CD4-positive, alpha-beta T cell (primary cell): ENCODE data around the gene DBH. TPM values are rescaled to one million over a fixed set of nuclear protein-coding genes. Genes with fewer than 3 reads are reported as not detected.

ENCODE experiments used
- ATAC-seq: fragments of 200-7000 bp; cut with Tn5 transposase; one replicate; pipeline ENCODE4 v1.10.0; 2022; ENCODE audit warnings: mild to moderate bottlenecking; ENCODE audit not compliant: poor library complexity
- CTCF ChIA-PET: fragments of 350-600 bp; sonication (Branson Sonifier 250); formaldehyde crosslinking; loops from one replicate; lab custom pipeline; 2021; ENCODE audit warnings: antibody characterized with exemption, inconsistent platforms; lab: Charles Lee
- POLR2A ChIA-PET: fragments of 350-600 bp; sonication (Branson Sonifier 250); formaldehyde crosslinking; loops from one replicate; lab custom pipeline; 2021; ENCODE audit warnings: antibody characterized with exemption, inconsistent platforms; lab: Charles Lee
- DNase-seq, 14 experiments: peaks; one replicate each; pipeline ENCODE4 v3.0.0-alpha.2; 2013 to 2020; ENCODE audit warnings: mixed read lengths in 2 of 14
- H3K27ac ChIP-seq, 2 donors: one replicate each; pipeline versions ENCODE4 v1.5.1 to v1.7.0; 2013; ENCODE audit warnings: low read length in 2 of 2, low read depth in 1 of 2, mild to moderate bottlenecking in 1 of 2
- H3K27me3 ChIP-seq, 2 experiments: 1 replicate in 1 of 2; 2 replicates in 1 of 2; pipeline versions ENCODE4 v1.6.1 to v1.7.0; 2013; ENCODE audit warnings: low read length in 2 of 2, control low read depth in 1 of 2, mild to moderate bottlenecking in 1 of 2, moderate library complexity in 1 of 2; ENCODE audit not compliant: insufficient read depth in 2 of 2, control insufficient read depth in 1 of 2
- H3K36me3 ChIP-seq: one replicate; pipeline ENCODE4 v1.6.1; 2013; ENCODE audit warnings: low read length, control low read depth; ENCODE audit not compliant: insufficient read depth
- H3K4me1 ChIP-seq: one replicate; pipeline ENCODE4 v1.6.1; 2013; ENCODE audit warnings: low read length, control low read depth; ENCODE audit not compliant: insufficient read depth
- H3K4me3 ChIP-seq: one replicate; pipeline ENCODE4 v1.5.1; 2013; ENCODE audit warnings: mild to moderate bottlenecking, low read length, moderate library complexity
- H3K9me3 ChIP-seq, 2 experiments: 1 replicate in 1 of 2; 2 replicates in 1 of 2; pipeline versions ENCODE4 v1.6.1 to v1.7.0; 2013; ENCODE audit warnings: low read length in 2 of 2, mild to moderate bottlenecking in 2 of 2, control low read depth in 1 of 2, moderate library complexity in 1 of 2; ENCODE audit not compliant: control insufficient read depth in 1 of 2, insufficient read depth in 1 of 2
- H3K27ac Mint-ChIP-seq: one replicate; pipeline ENCODE4 v1.8.0; 2020; ENCODE audit warnings: mixed read lengths
- H3K27me3 Mint-ChIP-seq: one replicate; pipeline ENCODE4 v1.8.0; 2021; ENCODE audit warnings: mixed read lengths
- H3K36me3 Mint-ChIP-seq: one replicate; pipeline ENCODE4 v1.8.0; 2021; ENCODE audit warnings: low read depth, mixed read lengths
- H3K4me1 Mint-ChIP-seq: one replicate; pipeline ENCODE4 v1.8.0; 2021; ENCODE audit warnings: low read depth, mixed read lengths
- H3K4me3 Mint-ChIP-seq: one replicate; pipeline ENCODE4 v1.8.0; 2020; ENCODE audit warnings: mild to moderate bottlenecking, mixed read lengths
- H3K9me3 Mint-ChIP-seq: one replicate; pipeline ENCODE4 v1.8.0; 2020; ENCODE audit warnings: mixed read lengths
- intact Hi-C, 2 experiments: fragments of 100-400 bp; cut with DNase I in 1 of 2; cut with micrococcal nuclease in 1 of 2; formaldehyde crosslinking; loops; one replicate each; pipeline versions ENCODE4 v1.15.1 to v1.9.0; 2023 to 2025; cut with DNase I, micrococcal nuclease
- total RNA-seq, 174 experiments: library from RNA in 2 of 174; stranded (reverse) in 2 of 174; gene quantifications; one replicate each; pipeline ENCODE4 v1.2.3 and lab custom pipeline; 2021 to 2026
- TF ChIP-seq, protein P1 (sequence below): fragments of 200-600 bp; IDR thresholded peaks from one replicate; pipeline ENCODE4 v1.8.0; 2022; ENCODE audit warnings: antibody characterized with exemption, mild to moderate bottlenecking

The DBH gene
- total RNA-seq, 2 experiments from 2014 or later, result 1.7 to 1.8 TPM

DNA sequence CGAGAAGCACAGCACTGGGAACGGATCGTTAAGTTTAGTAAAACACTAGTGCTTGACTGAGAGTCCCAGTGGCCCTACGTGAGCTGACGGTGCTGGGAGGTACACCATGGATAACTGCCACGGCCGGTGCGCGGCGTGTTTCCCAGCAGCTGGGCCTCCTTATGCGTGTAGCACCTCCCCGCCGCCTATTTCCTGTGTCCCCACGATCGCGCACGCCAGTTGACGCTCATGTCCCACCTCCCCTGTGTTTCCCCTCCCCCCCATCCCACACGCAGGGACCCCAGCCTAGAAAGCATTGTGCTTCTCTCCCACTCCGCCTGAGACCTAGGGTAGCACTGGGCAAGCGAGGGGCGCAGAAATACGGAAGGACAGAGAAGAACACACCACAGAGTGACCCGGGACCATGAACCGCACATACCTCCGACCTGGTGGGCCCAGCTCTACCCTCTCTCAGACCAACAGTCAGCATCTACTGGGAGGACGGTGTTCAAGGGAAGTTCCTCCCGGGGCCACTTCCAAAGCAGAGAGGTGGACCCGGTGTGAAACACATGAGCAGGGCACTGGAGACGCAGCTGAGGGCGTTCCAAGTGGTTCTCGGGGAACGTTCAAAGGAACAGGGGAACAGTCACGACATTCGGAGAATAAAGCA, 45.6 kb downstream of the DBH start:
- no peaks in the 10 kb centered on the region for H3K27me3 Mint-ChIP-seq

DNA sequence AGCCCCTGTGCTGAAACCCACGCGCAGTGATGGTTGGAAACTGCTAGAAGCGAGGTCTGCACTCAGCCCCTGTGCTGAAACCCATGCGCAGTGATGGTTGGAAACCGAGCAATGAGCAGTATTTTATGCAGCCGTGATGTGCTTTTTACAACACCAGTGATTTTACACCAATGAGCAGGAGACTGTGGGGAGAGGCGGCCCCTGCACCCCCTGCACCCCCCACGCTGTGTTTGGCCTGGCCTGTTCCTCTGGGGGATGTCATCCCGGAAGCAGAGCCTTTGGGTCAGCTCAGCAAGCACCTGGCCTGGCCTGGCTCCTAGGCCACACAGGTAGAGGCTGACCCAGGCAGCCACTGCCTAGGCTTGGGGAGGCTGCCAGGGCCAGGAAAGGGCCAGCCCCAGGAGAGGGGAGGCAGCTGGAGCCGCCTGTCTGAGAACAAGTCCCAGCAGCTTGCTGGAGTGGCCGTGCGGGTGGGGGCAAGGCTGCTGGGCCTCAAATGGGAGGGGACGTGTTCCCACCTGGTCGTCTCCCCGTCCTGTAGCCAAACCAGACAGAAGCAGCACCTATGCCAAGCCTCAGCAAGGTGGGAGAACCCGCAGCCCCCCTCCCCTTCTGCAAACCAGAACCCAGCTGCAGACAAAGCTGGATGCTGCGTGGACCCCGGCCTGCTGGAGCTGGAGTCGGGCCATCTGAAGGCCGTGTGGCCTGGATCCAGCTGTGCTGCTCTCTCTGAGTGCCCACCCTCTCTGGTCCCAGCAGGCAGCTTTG, 46.8 kb downstream of the DBH start:
- H3K36me3 Mint-ChIP-seq, result peaks cover 14% of the 10 kb centered on the region
- H3K27me3 Mint-ChIP-seq, result no peaks in the 10 kb centered on the region
- DNase-seq (peak in 4 of 14 experiments; percentile 39 to 48 (median 45)), ATAC-seq (peak; percentile 5)
- CTCF ChIA-PET, result interaction anchor here (0.9 to 2.6 kb wide), 4 partner anchors 19 to 60 kb away, joined by 4 to 20 read pairs (median 5); no protein-coding TSS in a partner anchor
- H3K4me1 Mint-ChIP-seq, result peaks cover 48% of the 10 kb centered on the region
- Histone ChIP-seq H3K4me3 (peak overlapping the region; percentile 31), H3K9me3 (no peaks in the 10 kb centered on the region), H3K27ac (peak overlapping the region; percentile 90 to 96), H3K36me3 (peaks cover 8% of the 10 kb centered on the region), H3K27me3 (no peaks in the 10 kb centered on the region), H3K4me1 (peaks cover 58% of the 10 kb centered on the region)
- no peaks in the 10 kb centered on the region for H3K9me3 Mint-ChIP-seq
- POLR2A ChIA-PET, result interaction anchor here (0.5 to 4.3 kb wide), 14 partner anchors 9 to 1013 kb away, joined by 3 to 104 read pairs (median 4); partner anchors contain the start of genes DDX31, RNU6ATAC and SARDH
- H3K4me3 Mint-ChIP-seq, result peak overlapping the region; percentile 84
- intact Hi-C loops, result loop anchor here in 1 of 2 experiments (2.0 kb wide), 1 partner anchor 18 kb away; no protein-coding TSS in a partner anchor
- H3K27ac Mint-ChIP-seq, result peak overlapping the region; percentile 98
- TF ChIP-seq, protein P1, sequence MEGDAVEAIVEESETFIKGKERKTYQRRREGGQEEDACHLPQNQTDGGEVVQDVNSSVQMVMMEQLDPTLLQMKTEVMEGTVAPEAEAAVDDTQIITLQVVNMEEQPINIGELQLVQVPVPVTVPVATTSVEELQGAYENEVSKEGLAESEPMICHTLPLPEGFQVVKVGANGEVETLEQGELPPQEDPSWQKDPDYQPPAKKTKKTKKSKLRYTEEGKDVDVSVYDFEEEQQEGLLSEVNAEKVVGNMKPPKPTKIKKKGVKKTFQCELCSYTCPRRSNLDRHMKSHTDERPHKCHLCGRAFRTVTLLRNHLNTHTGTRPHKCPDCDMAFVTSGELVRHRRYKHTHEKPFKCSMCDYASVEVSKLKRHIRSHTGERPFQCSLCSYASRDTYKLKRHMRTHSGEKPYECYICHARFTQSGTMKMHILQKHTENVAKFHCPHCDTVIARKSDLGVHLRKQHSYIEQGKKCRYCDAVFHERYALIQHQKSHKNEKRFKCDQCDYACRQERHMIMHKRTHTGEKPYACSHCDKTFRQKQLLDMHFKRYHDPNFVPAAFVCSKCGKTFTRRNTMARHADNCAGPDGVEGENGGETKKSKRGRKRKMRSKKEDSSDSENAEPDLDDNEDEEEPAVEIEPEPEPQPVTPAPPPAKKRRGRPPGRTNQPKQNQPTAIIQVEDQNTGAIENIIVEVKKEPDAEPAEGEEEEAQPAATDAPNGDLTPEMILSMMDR, result no peak

More for the DNA sequence above, 45.6 kb downstream of the DBH start:
- TF ChIP-seq, protein P1, result no peak
- intact Hi-C loops, result loop anchor here in 1 of 2 experiments (2.0 kb wide), 1 partner anchor 19 kb away; no protein-coding TSS in a partner anchor
- peaks cover 16% of the 10 kb centered on the region for H3K36me3 Mint-ChIP-seq
- no peak for DNase-seq
- peaks cover 61% of the 10 kb centered on the region for H3K4me1 Mint-ChIP-seq
- no peaks in the 10 kb centered on the region for H3K27me3 ChIP-seq
- ChIA-PET POLR2A (interaction anchor here (0.9 kb wide), 1 partner anchor 15 kb away, joined by 4 read pairs; no protein-coding TSS in a partner anchor), CTCF (no interaction called here)
- peaks cover 8% of the 10 kb centered on the region for H3K36me3 ChIP-seq
- no peaks in the 10 kb centered on the region for H3K9me3 Mint-ChIP-seq
- peaks cover 70% of the 10 kb centered on the region for H3K4me1 ChIP-seq
- H3K4me3 Mint-ChIP-seq, result peak overlapping the region; percentile 20
- H3K9me3 ChIP-seq, result no peaks in the 10 kb centered on the region
- no peak for ATAC-seq
- peak overlapping the region in 1 of 2 donors; percentile 96 for H3K27ac ChIP-seq
- H3K27ac Mint-ChIP-seq, result peak overlapping the region; percentile 98
- H3K4me3 ChIP-seq, result no peak overlapping the region

DNA sequence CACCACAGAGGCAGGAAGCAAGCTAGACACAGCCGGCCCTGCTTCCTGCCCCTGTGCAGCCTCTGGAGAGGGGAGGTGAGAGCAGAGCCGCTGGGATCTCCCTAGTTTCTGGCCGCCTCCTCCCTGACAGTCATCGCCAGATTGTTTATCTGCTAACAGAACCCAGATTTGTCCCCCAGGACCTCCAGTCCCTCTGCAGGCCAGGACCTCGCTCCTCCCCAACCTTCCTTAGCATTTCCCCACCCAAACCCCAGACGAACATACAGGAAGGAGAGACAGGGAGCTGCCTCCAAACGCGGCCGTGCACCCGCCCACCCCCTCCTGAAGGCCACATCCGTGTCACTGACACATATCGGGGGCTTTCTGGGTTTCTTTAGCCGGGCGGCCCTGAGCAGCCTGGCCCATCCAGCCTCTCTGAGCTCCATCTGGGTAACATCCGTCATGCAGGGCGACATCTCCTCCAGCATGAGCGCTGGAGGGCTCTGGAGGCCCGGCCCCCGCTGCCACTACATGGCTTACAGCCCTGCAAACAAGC, 47.5 kb downstream of the DBH start:
- TF ChIP-seq, protein P1, result no peak
- CTCF ChIA-PET, result interaction anchor here (0.9 to 2.6 kb wide), 4 partner anchors 18 to 59 kb away, joined by 4 to 20 read pairs (median 5); no protein-coding TSS in a partner anchor
- Mint-ChIP-seq H3K4me3 (peak overlapping the region; percentile 84), H3K9me3 (no peaks in the 10 kb centered on the region), H3K36me3 (peaks cover 21% of the 10 kb centered on the region), H3K27me3 (no peaks in the 10 kb centered on the region), H3K27ac (peak overlapping the region; percentile 98), H3K4me1 (peaks cover 42% of the 10 kb centered on the region)
- no peaks in the 10 kb centered on the region for H3K9me3 ChIP-seq
- DNase-seq, result peak; percentile 62 to 91 (median 78)
- ATAC-seq, result peak; percentile 83
- peak overlapping the region; percentile 90 to 96 for H3K27ac ChIP-seq
- peaks cover 51% of the 10 kb centered on the region for H3K4me1 ChIP-seq
- no peaks in the 10 kb centered on the region for H3K27me3 ChIP-seq
- peak overlapping the region; percentile 31 for H3K4me3 ChIP-seq
- POLR2A ChIA-PET, result interaction anchor here (0.6 to 4.3 kb wide), 13 partner anchors 9 to 481 kb away, joined by 3 to 104 read pairs (median 5); partner anchors contain the start of genes RNU6ATAC and SARDH
- peaks cover 8% of the 10 kb centered on the region for H3K36me3 ChIP-seq
- intact Hi-C loops, result loop anchor here in 1 of 2 experiments (2.0 kb wide), 1 partner anchor 17 kb away; no protein-coding TSS in a partner anchor
